Tibial nerve (tissue), 4 donors: ENCODE data around the gene SSC4D. TPM values are rescaled to one million over a fixed set of nuclear protein-coding genes. Genes with fewer than 3 reads are reported as not detected.
"Not testable (repeated sequence)": the region's sequence is repeated elsewhere in the genome, so short reads cannot be mapped to it uniquely, and the experiment has no call there.

Experiments used
- DNase-seq, 2 donors: peaks; one replicate each; pipeline ENCODE4 v3.0.0-alpha.2; 2019; ENCODE audit warnings: low spot score in 2 of 2
- H3K27ac ChIP-seq, 4 donors: fragments of 200-600 bp; sonication (generic) in 3 of 4; one replicate each; pipeline ENCODE4 v1.5.1; 2017 to 2019; ENCODE audit warnings: mild to moderate bottlenecking in 1 of 4
- H3K27me3 ChIP-seq, 2 donors: fragments of 200-600 bp; sonication (generic) in 1 of 2; one replicate each; pipeline versions ENCODE4 v1.5.1 to v1.6.0; 2017 to 2019
- H3K36me3 ChIP-seq, 3 donors: fragments of 200-600 bp; sonication (generic); one replicate each; pipeline ENCODE4 v1.5.1; 2018 to 2019
- H3K4me1 ChIP-seq, 4 donors: fragments of 200-600 bp; sonication (generic) in 3 of 4; one replicate each; pipeline ENCODE4 v1.5.1; 2017 to 2019
- H3K4me3 ChIP-seq, 4 donors: fragments of 200-600 bp; sonication (generic) in 3 of 4; one replicate each; pipeline ENCODE4 v1.5.1; 2017 to 2019; ENCODE audit warnings: mild to moderate bottlenecking in 1 of 4, moderate library complexity in 1 of 4
- H3K9me3 ChIP-seq, 4 donors: fragments of 200-600 bp; sonication (generic) in 3 of 4; one replicate each; pipeline ENCODE4 v1.5.1; 2017 to 2019
- EP300 ChIP-seq, 2 donors: sonication (generic); formaldehyde crosslinking; IDR thresholded peaks; one replicate each; pipeline ENCODE4 v1.6.1; 2017; ENCODE audit warnings: antibody characterized with exemption in 2 of 2, mild to moderate bottlenecking in 1 of 2
- POLR2A ChIP-seq, 2 donors: fragments of 450-650 bp; IDR thresholded peaks; one replicate each; pipeline ENCODE4 v1.6.1; 2017; ENCODE audit warnings: antibody characterized with exemption in 2 of 2, mild to moderate bottlenecking in 2 of 2, moderate library complexity in 2 of 2
- WGBS, 2 donors: methylation state at CpG; one replicate each; pipeline ENCODE4 v1.1.5; 2018; 5-methylcytosine and 5-hydroxymethylcytosine counted together
- total RNA-seq, 4 donors: library from RNA; depleted of rRNA; stranded (reverse); fragments of >200 nt; gene quantifications; one replicate each; pipeline ENCODE4 v1.1.0, GENCODE V29; 2016
- TF ChIP-seq, protein P1 (sequence below), 5 experiments: fragments of 200-600 bp in 3 of 5; fragments of 450-650 bp in 2 of 5; sonication (generic) in 3 of 5; IDR thresholded peaks; one replicate each; pipeline ENCODE4 v1.5.1; 2016 to 2019; ENCODE audit warnings: antibody characterized with exemption in 5 of 5, mild to moderate bottlenecking in 3 of 5, moderate library complexity in 2 of 5

Gene SSC4D
- total RNA-seq, 4 donors from 2014 or later, result 0.84 TPM; not detected in 3

DNA sequence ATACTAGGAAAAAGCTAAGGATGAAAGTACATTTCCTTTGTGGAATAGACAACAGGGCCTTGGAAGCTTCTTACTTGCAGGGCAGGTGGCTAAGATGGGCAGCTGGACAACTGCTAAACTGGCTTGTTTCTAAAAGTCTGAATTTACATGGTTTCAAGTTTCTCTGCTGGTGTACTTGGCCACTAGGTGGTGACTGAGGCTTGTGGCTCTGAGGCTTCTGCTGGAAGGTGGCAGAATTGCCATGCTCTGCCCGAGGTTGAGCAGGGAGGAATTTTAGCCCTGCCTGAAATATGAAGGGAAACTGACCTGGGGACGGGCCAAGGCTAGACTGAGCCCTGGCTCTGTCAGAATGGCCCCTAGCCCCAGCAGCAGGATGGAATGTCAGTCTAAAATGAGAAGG lies 28.4 kb upstream of the SSC4D start:
- H3K4me1 ChIP-seq, H3K9me3 ChIP-seq, H3K36me3 ChIP-seq, H3K27ac ChIP-seq, H3K27me3 ChIP-seq, H3K4me3 ChIP-seq: not testable (repeated sequence)
- 8 to 18% methylated on average over 2 of the region's 2 CpGs for WGBS, 2 donors
- TF ChIP-seq, protein P1, sequence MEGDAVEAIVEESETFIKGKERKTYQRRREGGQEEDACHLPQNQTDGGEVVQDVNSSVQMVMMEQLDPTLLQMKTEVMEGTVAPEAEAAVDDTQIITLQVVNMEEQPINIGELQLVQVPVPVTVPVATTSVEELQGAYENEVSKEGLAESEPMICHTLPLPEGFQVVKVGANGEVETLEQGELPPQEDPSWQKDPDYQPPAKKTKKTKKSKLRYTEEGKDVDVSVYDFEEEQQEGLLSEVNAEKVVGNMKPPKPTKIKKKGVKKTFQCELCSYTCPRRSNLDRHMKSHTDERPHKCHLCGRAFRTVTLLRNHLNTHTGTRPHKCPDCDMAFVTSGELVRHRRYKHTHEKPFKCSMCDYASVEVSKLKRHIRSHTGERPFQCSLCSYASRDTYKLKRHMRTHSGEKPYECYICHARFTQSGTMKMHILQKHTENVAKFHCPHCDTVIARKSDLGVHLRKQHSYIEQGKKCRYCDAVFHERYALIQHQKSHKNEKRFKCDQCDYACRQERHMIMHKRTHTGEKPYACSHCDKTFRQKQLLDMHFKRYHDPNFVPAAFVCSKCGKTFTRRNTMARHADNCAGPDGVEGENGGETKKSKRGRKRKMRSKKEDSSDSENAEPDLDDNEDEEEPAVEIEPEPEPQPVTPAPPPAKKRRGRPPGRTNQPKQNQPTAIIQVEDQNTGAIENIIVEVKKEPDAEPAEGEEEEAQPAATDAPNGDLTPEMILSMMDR (IDR thresholded peaks at IDR 0.05), result peak in 4 of 5 experiments; percentile 28 to 70 (median 50)
- DNase-seq, result peak; percentile 45 to 71

DNA sequence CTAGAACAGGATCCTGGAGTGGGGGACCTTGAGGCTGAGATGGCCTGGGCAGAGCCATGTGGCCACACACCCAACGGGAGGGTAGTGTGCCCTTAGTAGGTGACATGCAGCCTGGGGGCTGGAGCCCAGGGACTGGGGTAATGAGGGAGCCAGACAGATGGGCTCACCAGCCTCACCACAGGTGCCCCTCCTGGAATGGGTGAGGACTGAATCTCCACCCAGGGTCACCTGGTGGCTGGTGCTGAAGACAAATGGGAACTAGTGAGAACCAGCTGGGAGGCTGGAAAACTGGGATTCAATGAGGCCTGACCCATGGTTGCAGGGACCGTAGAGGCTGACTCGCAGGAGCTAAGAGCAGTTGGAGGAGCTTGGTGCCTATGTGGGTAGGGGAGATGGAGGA lies 21.3 kb upstream of the SSC4D start:
- WGBS, 2 donors, result 86 to 94% methylated on average over 3 of the region's 3 CpGs

DNA sequence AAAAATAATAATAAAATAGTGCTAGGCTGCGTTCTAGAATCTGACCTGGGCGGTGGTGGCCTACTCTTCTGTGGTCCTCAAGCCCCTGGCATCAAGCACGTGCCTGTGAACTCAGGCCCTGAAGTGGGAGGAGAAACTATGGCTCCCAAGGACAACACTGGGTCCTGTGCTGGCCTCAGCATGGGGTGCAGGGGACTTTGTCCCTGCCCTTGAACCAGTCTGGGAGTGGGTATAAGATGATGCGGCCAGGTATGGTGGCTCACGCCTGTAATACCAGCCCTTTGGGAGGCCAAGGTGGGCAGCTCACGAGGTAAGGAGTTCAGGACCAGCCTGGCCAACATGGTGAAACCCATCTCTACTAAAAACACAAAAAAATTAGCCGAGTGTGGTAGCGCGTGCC lies 20.7 kb upstream of the SSC4D start:
- H3K27me3 ChIP-seq, result peaks cover 0 to 1% of the 10 kb centered on the region in 2 donors
- 90 to 91% methylated on average over 8 to 9 of the region's 9 CpGs for WGBS, 2 donors
- TF ChIP-seq, protein P1 (IDR thresholded peaks at IDR 0.05), result no peak
- TF ChIP-seq POLR2A (IDR thresholded peaks at IDR 0.05), result no peak
- TF ChIP-seq EP300 (IDR thresholded peaks at IDR 0.05), result no peak
- no peak for DNase-seq
- H3K27ac ChIP-seq, result no peak overlapping the region
- peaks cover 0 to 3% (median 0%) of the 10 kb centered on the region in 3 donors for H3K36me3 ChIP-seq
- H3K4me1 ChIP-seq, result no peaks in the 10 kb centered on the region
- H3K4me3 ChIP-seq, result no peak overlapping the region
- no peaks in the 10 kb centered on the region for H3K9me3 ChIP-seq

More for the DNA sequence above, 21.3 kb upstream of the SSC4D start:
- no peak for DNase-seq
- Histone ChIP-seq H3K4me1 (no peaks in the 10 kb centered on the region), H3K9me3 (no peaks in the 10 kb centered on the region), H3K27me3 (no peaks in the 10 kb centered on the region), H3K4me3 (no peak overlapping the region), H3K36me3 (peaks cover 0 to 3% (median 0%) of the 10 kb centered on the region in 3 donors), H3K27ac (no peak overlapping the region)
- TF ChIP-seq, protein P1 (IDR thresholded peaks at IDR 0.05), result no peak
- TF ChIP-seq EP300 (IDR thresholded peaks at IDR 0.05) (no peak), POLR2A (IDR thresholded peaks at IDR 0.05) (no peak)

DNA sequence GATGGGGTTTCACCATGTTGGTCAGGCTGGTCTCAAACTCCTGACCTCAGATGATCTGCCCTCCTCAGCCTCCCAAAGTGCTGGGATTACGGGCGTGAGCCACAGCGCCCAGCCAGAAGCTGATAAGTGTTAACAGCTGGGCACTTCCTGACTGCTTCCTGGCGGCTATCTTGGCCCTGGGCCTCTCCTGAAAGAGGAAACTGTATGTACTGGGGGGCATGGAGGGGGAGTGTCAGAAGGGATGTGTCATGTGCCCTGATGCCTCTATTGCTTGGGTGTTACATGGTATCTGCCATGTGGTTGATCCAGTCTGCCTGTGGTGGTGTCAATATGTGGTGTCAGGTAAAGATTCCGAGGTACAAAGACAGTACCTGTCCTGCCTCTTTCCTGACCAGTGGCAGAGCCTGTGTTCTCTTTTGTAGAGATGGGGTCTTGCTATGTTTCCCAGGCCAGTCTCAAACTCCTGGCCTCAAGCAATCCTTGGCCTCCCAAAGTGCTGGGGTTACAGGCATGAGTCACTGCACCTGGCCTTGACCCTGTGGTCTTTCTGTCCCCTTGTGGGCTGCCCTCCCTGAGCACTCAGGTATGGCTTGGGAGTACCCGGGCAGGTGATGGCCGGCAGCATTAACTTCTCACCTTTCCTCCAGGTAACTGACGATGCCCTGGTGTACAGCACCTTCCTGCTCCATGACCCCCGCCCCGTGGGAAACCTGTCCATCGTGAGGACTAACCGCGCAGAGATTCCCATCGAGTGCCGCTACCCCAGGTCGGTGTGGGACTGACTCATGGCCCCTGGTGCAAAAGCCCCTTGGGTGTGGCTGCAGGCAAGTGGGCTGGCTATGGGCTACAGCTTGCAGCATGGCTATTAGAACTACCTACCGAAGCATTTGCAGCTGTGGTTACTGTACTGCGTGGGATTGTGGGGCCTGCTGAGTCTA lies 19.6 kb upstream of the SSC4D start:
- DNase-seq, result no peak
- peaks cover 0 to 3% (median 0%) of the 10 kb centered on the region in 3 donors for H3K36me3 ChIP-seq
- H3K27me3 ChIP-seq, result peaks cover 0 to 9% of the 10 kb centered on the region in 2 donors
- no peak overlapping the region for H3K27ac ChIP-seq
- H3K9me3 ChIP-seq, result no peaks in the 10 kb centered on the region
- no peak overlapping the region for H3K4me3 ChIP-seq
- WGBS, 2 donors, result 81 to 85% methylated on average over 18 of the region's 18 CpGs
- TF ChIP-seq POLR2A (IDR thresholded peaks at IDR 0.05) (no peak), EP300 (IDR thresholded peaks at IDR 0.05) (no peak)
- TF ChIP-seq, protein P1 (IDR thresholded peaks at IDR 0.05), result no peak
- no peaks in the 10 kb centered on the region for H3K4me1 ChIP-seq

DNA sequence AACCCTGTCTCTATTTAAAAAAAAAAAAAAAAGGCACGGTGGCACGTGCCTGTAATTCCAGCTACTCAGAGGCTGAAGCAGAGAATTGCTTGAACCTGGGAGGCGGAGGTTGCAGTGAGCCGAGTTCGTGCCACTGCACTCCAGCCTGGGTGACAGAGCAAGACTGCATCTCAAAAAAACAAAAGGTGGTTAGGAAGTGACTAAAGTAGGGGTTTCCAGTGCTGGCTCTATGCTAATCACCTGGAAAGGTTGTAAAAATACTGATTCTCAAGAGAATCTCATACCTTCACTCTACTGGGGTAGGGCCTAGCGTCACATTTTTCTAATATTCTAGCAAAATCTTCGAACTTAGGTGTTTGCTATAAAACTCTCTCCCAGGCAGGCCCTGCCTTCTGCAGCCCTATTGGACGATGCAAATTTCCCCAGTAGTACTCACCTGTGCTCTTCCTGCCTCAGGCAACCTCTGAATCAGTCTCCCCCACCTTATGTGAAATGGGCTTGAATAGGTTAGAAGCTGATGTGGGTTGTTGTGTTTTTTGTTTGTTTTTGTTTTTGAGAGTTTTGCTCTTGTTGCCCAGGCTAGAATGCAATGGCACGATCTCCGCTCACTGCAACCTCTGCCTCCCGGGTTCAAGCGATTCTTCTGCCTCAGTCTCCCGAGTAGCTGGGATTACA lies 18.8 kb upstream of the SSC4D start:
- H3K4me1 ChIP-seq, result peaks cover 0 to 6% (median 0%) of the 10 kb centered on the region in 4 donors
- TF ChIP-seq EP300 (IDR thresholded peaks at IDR 0.05), result no peak
- TF ChIP-seq, protein P1 (IDR thresholded peaks at IDR 0.05), result no peak
- no peak for TF ChIP-seq POLR2A (IDR thresholded peaks at IDR 0.05)
- H3K4me3 ChIP-seq, result no peak overlapping the region
- peaks cover 0 to 9% of the 10 kb centered on the region in 2 donors for H3K27me3 ChIP-seq
- DNase-seq, result no peak
- no peak overlapping the region for H3K27ac ChIP-seq
- peaks cover 0 to under 1% (median 0%) of the 10 kb centered on the region in 3 donors for H3K36me3 ChIP-seq
- H3K9me3 ChIP-seq, result no peaks in the 10 kb centered on the region
- 85 to 88% methylated on average over 13 of the region's 13 CpGs for WGBS, 2 donors
